Measurements from ENCODE around the gene PLEKHG3.

Gene PLEKHG3

GRCh38 chr14:64761441-64762043 lies 57.3 kb downstream of the PLEKHG3 start:
- H3K4me3 ChIP-seq (ENCODE audit: low read length), result no peak overlapping the region
- no peak for DNase-seq (ENCODE audit: low read depth)
- peak; percentile 33 for TF ChIP-seq CTCF (conservative IDR thresholded peaks at IDR 0.05; ENCODE audit: low read depth, low read length)

DNA sequence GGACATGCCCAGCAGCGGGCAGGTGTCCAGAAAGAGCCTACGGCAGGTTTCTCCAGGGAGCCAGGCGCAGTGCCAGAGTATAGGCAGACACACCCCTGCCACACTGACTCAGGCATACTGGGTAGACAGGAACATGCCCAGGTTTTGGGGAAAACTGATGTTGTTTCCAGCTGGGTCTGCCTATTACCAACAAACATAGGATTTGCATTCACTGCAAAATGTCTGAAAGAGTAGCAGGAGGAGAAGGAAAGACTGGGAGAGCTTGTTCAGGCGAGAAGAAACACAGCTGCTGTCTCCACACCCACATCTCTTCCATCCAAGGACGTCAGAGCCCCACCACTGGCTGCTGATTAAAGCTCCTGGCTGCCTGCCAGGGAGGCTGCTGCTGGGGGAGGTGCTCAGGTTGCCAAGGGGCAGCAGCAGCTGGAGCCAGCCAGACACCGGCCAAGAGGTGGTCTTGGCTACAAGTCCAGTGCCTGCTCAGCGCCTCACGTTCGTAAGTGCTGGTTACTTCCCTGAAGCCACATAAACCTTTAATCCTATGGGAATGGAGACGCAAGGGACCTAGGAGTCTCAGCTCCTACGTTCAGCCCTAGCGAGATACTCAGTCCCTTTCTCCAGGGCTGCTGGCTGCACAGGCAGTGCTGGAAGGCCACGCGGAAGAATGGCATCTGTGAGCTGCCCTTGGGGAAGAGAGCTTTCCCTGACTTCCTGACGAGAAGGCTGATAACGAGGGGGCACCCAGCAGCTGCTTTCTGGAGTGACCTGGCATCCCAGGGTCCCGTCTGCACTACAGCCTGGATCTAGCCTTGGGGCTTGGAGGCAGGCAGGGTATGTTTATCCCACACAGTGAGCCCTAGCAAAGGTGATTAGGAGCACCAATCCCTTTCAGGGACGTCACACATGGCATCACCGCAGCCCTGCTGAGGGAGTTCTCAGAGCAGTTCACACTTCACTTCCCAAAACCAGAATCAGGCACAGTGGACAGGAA lies 58.1 kb downstream of the PLEKHG3 start:
- no peak overlapping the region for H3K4me3 ChIP-seq (ENCODE audit: low read length)
- TF ChIP-seq CTCF (conservative IDR thresholded peaks at IDR 0.05; ENCODE audit: low read depth, low read length), result no peak
- peak; percentile 89 for DNase-seq (ENCODE audit: low read depth)

- DNase-seq (ENCODE audit: low read depth), result no peak
- H3K4me3 ChIP-seq (ENCODE audit: low read length), result no peak overlapping the region
- no peak for TF ChIP-seq CTCF (conservative IDR thresholded peaks at IDR 0.05; ENCODE audit: low read depth, low read length)
Measured at GRCh38 chr14:64763085-64763782, 59.0 kb downstream of the PLEKHG3 start.

DNA sequence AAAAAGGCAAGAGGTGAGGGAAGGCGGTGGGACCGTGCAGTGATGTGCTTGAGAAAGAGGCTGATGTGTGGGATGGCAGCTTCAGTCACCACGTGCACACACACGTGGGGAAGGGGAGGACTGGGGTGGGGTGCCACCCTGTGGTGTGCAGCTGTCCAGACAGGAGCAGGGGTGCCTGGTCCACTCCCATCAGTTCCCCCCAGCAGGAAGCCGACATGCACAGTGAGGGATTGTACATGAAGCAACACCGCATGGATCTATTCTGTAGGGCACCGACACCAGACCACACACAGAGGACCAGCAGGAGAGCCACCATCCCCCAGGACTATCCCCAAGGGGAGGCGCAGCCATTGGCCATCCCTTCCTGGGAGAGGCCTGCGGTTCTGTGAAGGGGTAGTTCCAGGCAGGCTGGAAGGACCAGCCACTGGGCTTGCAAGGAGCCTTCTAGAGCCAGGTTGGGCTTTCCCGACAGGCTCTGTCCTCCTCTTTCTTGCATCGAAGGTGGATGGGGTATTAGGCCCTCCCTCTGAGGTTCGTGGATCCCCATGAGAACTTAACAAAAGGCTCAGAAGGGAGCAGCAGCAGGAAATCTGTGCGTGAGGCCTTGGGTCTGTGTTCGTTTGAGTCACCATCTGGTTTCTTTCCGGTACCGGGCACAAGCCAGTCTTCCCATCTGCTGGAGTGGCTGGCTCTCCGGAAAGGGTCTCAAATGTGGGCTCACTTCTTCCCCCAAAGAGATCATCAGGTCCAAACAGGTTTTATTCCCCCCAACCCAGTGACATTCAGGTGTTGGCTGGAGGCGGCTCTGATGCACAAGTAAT lies 59.8 kb downstream of the PLEKHG3 start:
- H3K4me3 ChIP-seq (ENCODE audit: low read length), result no peak overlapping the region
- no peak for DNase-seq (ENCODE audit: low read depth)
- peak; percentile 28 for TF ChIP-seq CTCF (conservative IDR thresholded peaks at IDR 0.05; ENCODE audit: low read depth, low read length)

GRCh38 chr14:64764641-64765520 lies 60.7 kb downstream of the PLEKHG3 start:
- no peak for DNase-seq (ENCODE audit: low read depth)
- no peak overlapping the region for H3K4me3 ChIP-seq (ENCODE audit: low read length)
- peak; percentile 98 for TF ChIP-seq CTCF (conservative IDR thresholded peaks at IDR 0.05; ENCODE audit: low read depth, low read length)
